Panc1 (cell line): Measurements from ENCODE around the gene NKAIN2. TPM values are rescaled to one million over a fixed set of nuclear protein-coding genes. Genes with fewer than 3 reads are reported as not detected.

Experiments used
- ATAC-seq: fragments of 200-7000 bp; cut with Tn5 transposase; 2 replicates; pipeline ENCODE4 v1.9.1; 2020; ENCODE audit warnings: mild to moderate bottlenecking, moderate library complexity
- BruUV-seq: library from RNA; stranded (reverse); fragments of 400-500 nt; replicated peaks from 2 replicates; lab custom pipeline; 2021; lab: Mats Ljungman, UMichigan
- CTCF ChIA-PET: fragments of 300-600 bp; sonication (Branson Sonifier 250); formaldehyde crosslinking; loops from one replicate; lab custom pipeline; 2022; ENCODE audit warnings: antibody characterized with exemption; lab: Charles Lee
- POLR2A ChIA-PET: fragments of 300-600 bp; sonication (Branson Sonifier 250); formaldehyde crosslinking; loops from one replicate; lab custom pipeline; 2022; ENCODE audit warnings: antibody characterized with exemption; lab: Charles Lee
- DNase-seq: peaks from one replicate; pipeline ENCODE4 v3.0.0-alpha.2; 2010; ENCODE audit warnings: low read depth, low spot score
- H3K27ac ChIP-seq: 2 replicates; pipeline ENCODE4 v1.5.1; 2011; ENCODE audit warnings: mild to moderate bottlenecking, low read length, inconsistent platforms
- H3K27me3 ChIP-seq: fragments of 200-500 bp; sonication (Bioruptor generic); 2 replicates; pipeline ENCODE4 v1.6.0; 2014; ENCODE audit warnings: low read length, inconsistent platforms; ENCODE audit not compliant: control insufficient read depth, insufficient read depth
- H3K36me3 ChIP-seq: fragments of 200-500 bp; sonication (Bioruptor generic); 2 replicates; pipeline ENCODE4 v1.5.1; 2014; ENCODE audit warnings: inconsistent platforms, mild to moderate bottlenecking, low read length, moderate library complexity; ENCODE audit not compliant: control insufficient read depth, insufficient read depth
- H3K4me1 ChIP-seq: 2 replicates; pipeline ENCODE4 v1.5.1; 2011; ENCODE audit warnings: inconsistent platforms, mild to moderate bottlenecking, low read length, moderate library complexity; ENCODE audit not compliant: control insufficient read depth, insufficient read depth
- H3K4me3 ChIP-seq, 2 experiments: 2 replicates each; pipeline ENCODE4 v1.5.1; 2011 to 2012; ENCODE audit warnings: low read depth in 2 of 2, low read length in 2 of 2, mild to moderate bottlenecking in 2 of 2, inconsistent platforms in 1 of 2, moderate library complexity in 1 of 2
- H3K9me3 ChIP-seq: fragments of 200-500 bp; sonication (Bioruptor generic); 2 replicates; pipeline ENCODE4 v1.5.1; 2014; ENCODE audit warnings: low read depth, mild to moderate bottlenecking, inconsistent platforms, low read length, moderate library complexity; ENCODE audit not compliant: control insufficient read depth, insufficient read depth
- CTCF ChIP-seq: fragments of 450-650 bp; IDR thresholded peaks from 2 replicates; pipeline ENCODE4 v1.5.1; 2017; ENCODE audit warnings: mild to moderate bottlenecking
- POLR2AphosphoS5 ChIP-seq: IDR thresholded peaks from 2 replicates; pipeline ENCODE4 v1.6.1; 2012; ENCODE audit warnings: mild to moderate bottlenecking, low read depth, low read length, moderate library complexity
- REST ChIP-seq, 2 experiments: IDR thresholded peaks; 2 replicates each; pipeline ENCODE4 v1.6.1; 2011 to 2012; ENCODE audit warnings: low read depth in 2 of 2, control low read depth in 1 of 2, low read length in 1 of 2, mild to moderate bottlenecking in 1 of 2, moderate library complexity in 1 of 2; ENCODE audit not compliant: insufficient read depth in 1 of 2
- SIN3A ChIP-seq: IDR thresholded peaks from 2 replicates; pipeline ENCODE4 v1.6.1; 2012; ENCODE audit warnings: low read depth, mild to moderate bottlenecking, low read length, moderate library complexity, borderline replicate concordance; ENCODE audit not compliant: insufficient read depth
- TCF7L2 ChIP-seq: IDR thresholded peaks from 2 replicates; pipeline ENCODE4 v1.6.1; 2011; ENCODE audit warnings: mild to moderate bottlenecking, low read depth, low read length, inconsistent platforms
- in situ Hi-C: cut with HindIII; loops from 2 replicates; pipeline ENCODE4 v1.10.0; 2016; ENCODE audit warnings: low sequenced_read_pairs, low pct_unique_long_range_greater_than_20kb
- intact Hi-C: fragments of 100-400 bp; cut with micrococcal nuclease; formaldehyde crosslinking; loops from one replicate; pipeline ENCODE4 v1.10.0; 2022; ENCODE audit not compliant: unreplicated experiment
- total RNA-seq: library from RNA; stranded (reverse); gene quantifications from one replicate; pipeline ENCODE4 v1.2.1, GENCODE V29; 2021; ENCODE audit not compliant: unreplicated experiment

Gene NKAIN2
- total RNA-seq, 1 experiment from 2014 or later, result 2.6 TPM

DNA sequence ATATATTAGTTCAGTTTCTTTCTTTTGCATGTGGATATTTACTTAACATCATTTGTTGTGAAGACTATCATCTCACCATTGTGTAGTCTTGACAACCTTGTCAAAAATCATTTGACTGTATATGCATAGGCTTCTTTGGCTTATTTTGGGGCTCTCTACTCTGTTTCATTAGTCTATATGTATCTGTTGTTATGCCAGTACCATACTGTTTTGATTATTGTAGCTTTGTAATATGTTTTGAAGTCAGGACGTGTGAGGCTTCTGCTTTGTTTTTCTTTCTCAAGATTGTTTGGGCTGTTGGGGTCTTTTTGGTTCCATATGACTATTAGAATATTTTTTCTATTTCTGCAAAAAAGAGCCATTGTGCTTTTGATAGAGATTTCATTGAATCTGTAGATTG is 870.4 kb downstream of the NKAIN2 start:
- in situ Hi-C loops (no loop called here), intact Hi-C loops (no loop called here)
- H3K4me1 ChIP-seq, result no peaks in the 10 kb centered on the region

DNA sequence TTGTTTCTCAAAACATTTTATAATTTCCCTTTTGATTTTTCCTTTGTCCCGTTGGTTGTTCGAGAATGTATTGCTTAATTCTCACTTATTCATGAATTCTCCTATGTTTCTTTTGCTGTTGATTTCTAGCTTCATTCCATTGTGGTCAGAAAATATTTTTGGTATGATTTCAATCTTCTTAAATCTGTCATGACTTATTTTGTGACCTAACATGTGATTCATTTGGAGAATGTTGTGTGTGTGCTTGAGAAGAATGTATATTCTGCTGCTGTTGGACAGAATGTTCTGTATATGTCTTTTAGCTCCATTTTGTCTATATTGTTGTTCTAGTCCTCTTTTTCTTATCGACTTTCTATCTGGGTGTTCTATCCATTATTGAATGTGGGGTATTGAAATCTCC is 872.4 kb downstream of the NKAIN2 start:
- Histone ChIP-seq H3K9me3 (peaks cover 44% of the 10 kb centered on the region), H3K27ac (0 out of 2 replicates have a peak overlapping the region, but pooled peaks have one; percentile 5), H3K27me3 (no peaks in the 10 kb centered on the region), H3K4me3 (no peak overlapping the region), H3K4me1 (no peaks in the 10 kb centered on the region), H3K36me3 (no peaks in the 10 kb centered on the region)
- TF ChIP-seq REST (IDR thresholded peaks at IDR 0.05; ENCODE audit: insufficient read depth in 1 of 2, low read depth in 2 of 2, low read length in 1 of 2), result no peak
- no peak for TF ChIP-seq TCF7L2
- TF ChIP-seq POLR2AphosphoS5, result no peak
- no peak for TF ChIP-seq CTCF
- no peak for TF ChIP-seq SIN3A
- CTCF ChIA-PET, result no interaction called here
- no peak for ATAC-seq
- BruUV-seq, result no TSS peak
- intact Hi-C loops (no loop called here), in situ Hi-C loops (no loop called here)
- no peak for DNase-seq
- POLR2A ChIA-PET, result no interaction called here

More for the DNA sequence above, 870.4 kb downstream of the NKAIN2 start:
- Histone ChIP-seq H3K9me3 (peaks cover 35% of the 10 kb centered on the region), H3K27ac (no peak overlapping the region), H3K27me3 (no peaks in the 10 kb centered on the region), H3K36me3 (no peaks in the 10 kb centered on the region), H3K4me3 (no peak overlapping the region)
- ATAC-seq, result no peak
- DNase-seq, result no peak
- BruUV-seq, result no TSS peak
- TF ChIP-seq POLR2AphosphoS5 (no peak), TCF7L2 (no peak), CTCF (no peak), SIN3A (no peak), REST (IDR thresholded peaks at IDR 0.05; ENCODE audit: insufficient read depth in 1 of 2, low read depth in 2 of 2, low read length in 1 of 2) (no peak)
- CTCF ChIA-PET, result no interaction called here
- POLR2A ChIA-PET, result no interaction called here
